GM21825 (cell line): ENCODE data around the gene ARRDC5.
"Not testable (repeated sequence)": the region's sequence is repeated elsewhere in the genome, so short reads cannot be mapped to it uniquely, and the experiment has no call there.

Experiments used
- ATAC-seq: cut with Tn5 transposase; IDR thresholded peaks from one replicate; pipeline ENCODE4 v1.9.1; 2021; ENCODE audit warnings: mild to moderate bottlenecking, moderate library complexity; ENCODE audit not compliant: unreplicated experiment

ARRDC5 gene

DNA sequence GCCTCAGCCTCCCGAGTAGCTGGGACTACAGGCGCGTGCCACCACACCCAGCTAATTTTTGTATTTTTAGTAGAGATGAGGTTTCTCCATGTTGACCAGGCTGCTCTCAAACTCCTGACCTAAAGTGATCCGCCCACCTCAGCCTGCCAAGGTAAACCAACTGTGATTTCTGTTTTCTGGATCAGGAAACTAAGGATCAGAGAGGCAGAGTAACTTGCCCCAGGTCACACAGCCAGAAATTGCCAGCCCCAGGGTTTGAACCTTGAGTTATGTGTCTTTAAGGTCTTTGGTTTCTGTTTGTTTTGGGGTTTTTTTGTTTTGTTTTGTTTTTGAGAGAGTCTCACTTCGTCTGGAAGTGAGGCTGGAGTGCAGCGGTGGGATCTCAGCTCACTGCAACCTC lies 31.0 kb downstream of the ARRDC5 start:
- ATAC-seq: no peak

DNA sequence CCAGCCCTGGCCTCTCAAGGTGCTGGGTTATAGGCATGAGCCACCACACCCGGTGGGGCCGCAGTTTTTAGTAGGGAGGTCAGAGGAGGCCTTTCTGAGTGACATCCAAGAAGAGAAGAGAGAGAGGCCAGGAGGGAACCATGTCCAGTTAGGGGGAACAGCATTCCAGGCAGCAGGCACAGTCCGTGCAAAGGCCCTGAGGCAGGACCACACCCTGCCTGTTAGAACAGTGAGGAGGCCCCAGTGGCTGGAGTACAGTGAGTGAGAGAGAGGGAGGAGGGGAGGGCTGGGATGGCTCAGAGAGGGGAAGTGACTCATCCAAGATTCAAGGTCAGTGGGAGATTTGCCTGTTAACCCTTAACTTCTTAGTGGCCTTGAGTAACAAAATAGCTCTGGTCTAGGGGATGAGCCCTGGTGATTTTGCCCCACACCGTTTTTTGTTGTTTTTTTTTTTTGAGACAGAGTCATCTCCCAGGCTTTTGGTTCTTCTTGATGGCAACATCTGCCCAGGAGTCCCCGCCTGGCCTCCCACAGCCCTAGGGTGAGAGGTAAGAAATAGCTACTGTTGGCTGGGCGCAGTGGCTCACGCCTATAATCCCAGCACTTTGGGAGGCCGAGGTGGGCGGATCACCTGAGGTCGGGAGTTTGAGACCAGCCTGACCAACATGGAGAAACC lies 32.5 kb downstream of the ARRDC5 start:
- no peak for ATAC-seq

DNA sequence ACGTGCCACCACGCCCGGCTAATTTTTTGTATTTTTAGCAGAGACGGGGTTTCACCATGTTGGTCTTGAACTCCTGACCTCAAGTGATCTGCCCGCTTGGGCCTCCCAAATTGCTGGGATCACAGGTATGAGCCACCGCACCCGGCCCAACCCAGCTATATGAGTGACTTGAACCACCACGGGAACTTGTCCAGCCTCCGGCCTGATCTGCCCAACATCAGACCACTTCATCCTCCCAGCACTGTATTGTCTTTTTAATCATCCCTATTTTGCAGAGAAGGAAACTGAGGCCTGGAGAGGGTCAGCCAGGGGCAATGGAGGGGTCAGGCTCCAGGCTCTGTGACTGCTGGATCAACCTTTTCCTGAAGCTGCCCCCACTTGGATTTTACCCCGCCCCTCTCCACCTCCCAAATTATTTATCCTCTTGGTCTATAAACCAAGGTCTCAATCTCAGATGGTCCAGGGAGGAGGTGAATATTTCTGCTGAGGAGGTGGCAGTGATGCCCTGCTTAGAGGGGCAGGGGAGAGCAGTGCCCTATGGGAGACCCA lies 34.3 kb downstream of the ARRDC5 start:
- ATAC-seq: no peak

DNA sequence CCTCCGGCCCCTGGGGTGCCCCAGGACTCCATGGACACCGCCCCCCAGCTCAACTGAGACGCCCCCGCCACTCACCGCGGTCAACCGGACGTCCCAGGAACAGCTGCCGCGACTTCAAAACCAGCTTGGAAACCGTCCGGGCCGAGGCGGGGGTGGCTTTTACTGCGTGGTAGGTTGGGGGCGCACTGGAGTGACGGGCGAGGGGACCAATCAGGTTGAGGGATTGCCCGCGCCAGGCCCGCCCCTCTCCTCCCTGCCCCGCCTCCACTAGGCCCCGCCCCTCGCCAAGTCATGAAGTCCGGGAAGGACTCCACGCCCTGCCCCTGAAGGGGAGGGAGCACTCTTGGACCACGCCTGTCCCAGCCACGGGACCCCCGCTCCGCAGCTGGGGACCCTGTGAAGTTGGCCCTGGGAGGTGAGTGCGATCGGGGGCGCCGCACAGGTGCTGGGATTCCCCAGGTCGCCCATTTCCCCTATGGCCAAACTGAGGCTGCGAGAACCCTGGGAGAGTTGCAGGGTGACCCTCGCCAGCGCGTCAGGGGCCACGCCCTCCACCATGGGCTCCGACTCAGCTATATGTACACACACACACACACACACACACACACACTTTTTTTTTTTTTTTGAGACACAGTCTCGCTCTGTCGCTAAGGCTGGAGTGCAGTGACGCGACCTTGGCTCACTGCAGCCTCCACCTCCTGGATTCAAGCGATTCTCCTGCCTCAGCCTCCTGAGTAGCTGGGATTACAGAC lies 35.0 kb downstream of the ARRDC5 start, which contains the start of gene PLIN3:
Gene PLIN3, minus strand, starts transcription at position 134 of the 752 bp plus-strand sequence. CDS start 6,273 bp downstream, outside the sequence.
- peak; percentile 68 for ATAC-seq

DNA sequence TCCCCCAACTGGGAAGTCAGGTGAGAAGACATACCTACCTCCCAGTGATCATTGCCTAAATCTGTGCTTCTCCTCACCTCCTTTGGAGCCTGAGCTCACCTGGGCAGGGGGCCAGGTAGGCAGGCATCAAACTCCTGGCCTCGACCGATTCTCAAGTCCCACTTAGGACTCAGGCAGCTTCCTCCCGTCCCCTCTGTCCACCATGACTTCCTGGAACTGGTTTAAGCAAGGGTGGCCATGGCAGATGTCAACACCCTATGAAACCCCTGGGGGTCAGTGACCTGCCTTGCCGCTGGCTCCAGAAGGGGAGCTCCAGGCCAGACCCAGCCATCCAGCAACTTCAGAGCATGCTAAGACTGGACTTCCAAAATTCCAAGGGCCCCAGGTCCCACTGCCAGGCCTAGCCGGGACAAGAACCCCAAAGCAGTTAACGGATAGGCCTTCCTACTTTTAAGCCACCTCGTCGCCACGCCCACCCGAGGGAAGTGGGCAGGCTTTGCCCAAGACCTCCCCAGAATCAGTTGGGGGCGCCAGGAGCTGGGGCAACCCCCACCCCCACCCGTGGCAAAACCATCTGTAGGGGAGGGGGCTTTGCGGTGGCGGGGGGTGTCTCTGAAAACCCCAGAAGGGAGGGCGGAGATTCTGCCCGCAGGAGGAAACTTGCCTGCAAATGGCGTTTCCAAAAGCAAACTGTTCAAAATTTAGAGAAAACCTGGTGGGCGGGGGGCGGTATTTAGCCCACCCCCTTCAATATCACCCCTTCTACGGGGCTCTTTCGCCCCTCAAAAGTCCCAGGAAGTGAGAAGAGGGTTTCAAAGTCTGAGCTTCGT lies 35.9 kb downstream of the ARRDC5 start:
- no peak for ATAC-seq

DNA sequence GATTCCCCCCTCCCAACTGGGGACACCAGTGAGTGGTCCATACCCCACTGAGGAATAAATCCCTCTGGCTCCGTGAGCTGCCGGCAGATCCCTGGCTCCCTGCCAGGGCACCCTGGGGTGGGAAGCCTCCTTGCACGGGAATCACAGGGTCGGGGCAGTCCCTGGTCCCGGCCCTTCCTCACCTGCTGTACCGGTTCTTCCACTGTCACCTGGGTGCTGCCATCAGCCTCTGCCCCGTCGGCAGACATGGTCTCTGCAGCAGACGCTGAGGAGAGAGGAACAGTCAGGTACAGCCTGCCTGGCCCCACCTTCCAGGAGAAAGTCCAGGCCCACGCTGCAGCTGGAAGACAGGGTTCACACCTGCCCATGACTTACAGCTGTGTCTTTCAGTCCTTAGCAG lies 41.5 kb downstream of the ARRDC5 start:
- no peak for ATAC-seq

DNA sequence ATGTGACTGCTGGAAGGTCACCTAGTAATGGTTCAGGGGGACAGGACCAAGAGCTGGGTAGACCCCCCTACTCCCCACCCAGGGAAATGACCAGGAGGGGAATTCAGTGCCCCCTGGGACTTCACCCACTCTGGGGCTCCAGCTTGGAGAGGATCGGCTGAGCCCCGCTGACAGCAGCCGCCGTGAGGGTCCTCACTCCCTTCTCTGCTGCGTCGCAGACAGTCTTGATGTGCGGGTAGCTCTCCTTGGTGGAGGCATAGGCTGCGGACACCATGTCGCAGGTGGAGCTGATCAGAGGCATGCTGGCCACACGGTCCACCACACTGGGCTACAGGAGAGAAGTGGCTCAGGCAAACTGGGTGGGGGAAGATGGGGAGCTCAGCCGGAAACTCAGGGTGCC lies 43.0 kb downstream of the ARRDC5 start:
- no peak for ATAC-seq

DNA sequence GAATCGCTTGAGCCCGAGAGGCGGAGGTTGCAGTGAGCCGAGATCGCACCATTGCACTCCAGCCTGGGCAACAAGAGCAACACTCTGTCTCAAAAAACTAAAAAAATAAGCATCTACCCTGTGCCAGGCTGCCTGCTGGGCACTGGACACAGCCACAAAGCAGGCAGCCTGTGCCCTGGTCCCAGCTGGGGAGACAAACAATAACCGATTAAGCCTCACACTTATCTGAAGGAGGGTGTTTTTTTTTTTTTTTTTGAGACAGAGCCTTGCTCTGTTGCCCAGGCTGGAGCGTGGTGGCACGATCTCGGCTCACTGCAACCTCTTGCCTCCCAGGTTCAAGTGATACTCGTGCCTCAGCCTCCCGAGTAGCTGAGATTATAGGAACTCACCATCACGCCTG lies 46.2 kb downstream of the ARRDC5 start:
- ATAC-seq: not testable (repeated sequence)

DNA sequence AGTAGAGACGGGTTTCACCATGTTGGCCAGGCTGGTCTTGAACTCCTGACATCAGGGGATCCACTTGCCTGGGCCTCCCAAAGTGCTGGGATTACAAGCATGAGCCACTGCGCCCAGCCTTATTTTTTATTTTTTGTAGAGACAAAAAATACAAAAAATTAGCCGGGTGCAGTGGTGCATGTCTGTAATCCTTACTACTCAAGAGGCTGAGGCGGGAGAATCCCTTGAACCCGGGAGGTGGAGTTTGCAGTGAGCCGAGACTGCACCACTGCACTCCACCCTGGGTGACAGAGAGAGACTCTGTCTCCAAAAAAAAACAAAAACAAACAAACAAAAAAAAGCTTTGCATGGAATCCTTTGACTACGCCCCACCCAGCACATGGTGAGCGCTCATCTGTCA lies 49.2 kb downstream of the ARRDC5 start:
- ATAC-seq: not testable (repeated sequence)

DNA sequence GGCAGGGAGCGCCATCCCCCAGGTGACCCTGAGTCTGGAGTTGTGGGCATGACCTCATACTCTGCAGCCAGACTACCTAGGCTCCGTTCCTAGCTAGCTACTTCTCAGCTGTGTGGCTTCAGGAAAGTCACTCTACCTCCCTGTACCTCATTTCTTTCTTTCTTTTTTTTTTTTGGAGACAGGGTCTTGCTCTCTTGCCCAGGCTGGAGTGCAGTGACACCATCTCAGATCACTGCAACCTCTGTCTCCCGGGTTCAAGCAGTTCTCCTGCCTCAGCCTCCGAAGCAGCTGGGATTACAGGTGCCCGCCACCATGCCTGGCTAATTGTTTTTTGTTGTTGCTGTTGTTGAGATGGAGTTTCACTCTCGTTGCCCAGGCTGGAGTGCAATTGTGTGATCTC lies 50.2 kb downstream of the ARRDC5 start:
- ATAC-seq: no peak

DNA sequence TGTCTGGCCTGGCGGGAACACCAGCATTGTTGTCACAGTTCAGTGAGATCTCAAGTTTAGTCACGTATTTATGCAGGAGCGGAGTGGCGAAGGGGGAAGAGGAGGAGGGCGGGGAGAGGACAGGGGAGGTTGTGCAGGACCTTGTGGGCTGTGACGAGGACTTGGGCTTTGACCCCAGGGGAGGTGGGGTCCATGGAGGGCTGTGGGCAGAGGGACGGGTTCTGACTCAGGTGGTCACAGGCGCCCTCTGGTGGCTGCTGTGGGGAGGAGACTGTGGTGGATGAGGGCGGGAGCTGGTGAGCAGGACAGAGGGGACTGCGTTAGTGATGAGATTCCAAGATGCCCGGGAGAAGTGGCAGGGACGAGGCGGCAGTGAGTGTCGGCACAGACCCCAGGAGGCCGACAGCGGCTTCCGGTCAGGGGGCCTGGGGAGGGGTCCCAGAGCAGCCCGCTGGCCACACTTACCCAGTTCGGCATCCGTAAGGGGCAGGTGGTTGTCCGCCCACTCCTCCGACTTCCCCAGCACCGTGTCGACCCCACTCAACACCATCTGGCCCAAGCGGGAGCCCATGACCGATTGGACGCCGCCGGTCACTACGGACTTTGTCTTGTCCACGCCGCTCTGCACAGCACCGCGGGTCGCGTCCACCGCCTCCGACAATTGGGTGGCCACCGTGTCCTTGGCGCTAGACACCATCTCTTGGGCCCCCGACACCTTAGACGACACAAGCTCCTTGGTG lies 51.0 kb downstream of the ARRDC5 start:
- ATAC-seq: no peak

DNA sequence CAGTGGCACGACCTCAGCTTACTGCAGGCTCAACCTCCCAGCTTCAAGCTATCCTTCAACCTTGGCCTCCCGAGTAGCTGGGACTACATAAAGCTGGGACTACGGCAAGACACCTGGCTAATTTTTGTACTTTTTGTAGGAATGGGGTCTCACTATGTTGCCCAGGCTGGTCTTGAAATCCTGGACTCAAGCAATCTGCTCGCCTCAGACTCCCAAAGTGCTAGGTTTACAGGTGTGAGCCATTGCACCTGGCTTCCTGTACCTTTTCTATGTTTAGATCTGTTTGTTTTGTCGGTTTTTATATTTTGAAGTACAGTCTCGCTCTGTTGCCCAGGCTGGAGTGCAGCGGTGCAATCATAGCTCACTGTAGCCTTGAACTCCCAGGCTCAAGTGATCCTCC lies 53.7 kb downstream of the ARRDC5 start:
- ATAC-seq: no peak

DNA sequence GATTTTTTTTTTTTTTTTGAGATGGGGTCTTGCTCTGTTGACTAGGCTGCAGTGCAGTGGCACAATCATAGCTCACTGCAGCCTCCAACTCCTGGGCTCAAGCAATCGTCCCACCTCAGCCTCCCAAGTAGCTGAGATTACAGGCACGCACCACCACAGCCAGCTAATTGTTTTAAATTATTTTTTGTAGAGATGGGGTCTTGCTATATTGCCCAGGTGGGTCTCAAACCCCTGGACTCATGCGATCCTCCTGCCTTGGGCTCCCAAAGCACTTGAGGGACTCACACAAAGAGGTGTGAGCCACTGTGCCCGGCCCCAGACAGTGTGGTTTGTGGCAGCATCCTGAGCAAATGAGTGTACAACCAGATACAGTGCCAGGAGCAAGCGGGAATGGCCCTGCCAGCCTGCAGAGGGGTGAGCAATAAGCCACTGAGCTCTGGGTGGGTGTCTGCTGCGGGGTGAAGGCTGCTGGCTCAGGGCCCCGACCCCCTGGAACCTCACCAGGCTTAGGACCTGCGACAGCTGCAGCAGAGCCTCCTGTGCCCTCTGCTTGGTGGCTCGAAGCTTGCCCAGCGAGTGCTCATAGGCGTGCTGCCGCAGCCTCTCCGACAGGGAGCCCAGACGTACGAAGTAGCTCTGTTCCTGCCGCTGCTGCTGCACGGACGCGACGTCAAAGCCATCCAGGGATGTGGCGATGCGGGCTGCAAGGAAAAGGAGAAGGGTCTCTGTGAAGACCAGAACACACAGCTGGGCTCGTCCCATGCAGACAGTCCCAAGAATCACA lies 55.3 kb downstream of the ARRDC5 start:
- no peak for ATAC-seq

DNA sequence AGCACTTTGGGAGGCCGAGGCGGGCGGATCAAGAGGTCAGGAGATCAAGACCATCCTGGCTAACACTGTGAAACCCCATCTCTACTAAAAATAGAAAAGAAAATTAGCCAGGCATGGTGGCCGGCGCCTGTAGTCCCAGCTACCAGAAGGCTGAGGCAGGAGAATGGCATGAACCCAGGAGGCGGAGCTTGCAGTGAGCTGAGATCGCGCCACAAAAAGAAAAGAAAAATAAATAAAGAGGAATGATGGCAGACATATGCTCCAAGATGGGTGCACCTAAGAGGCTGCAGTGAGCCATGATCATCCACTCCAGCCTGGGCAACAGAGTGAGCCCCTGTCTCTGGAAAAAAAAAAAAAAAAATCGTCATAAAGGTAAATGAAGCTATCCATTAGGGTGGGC lies 56.7 kb downstream of the ARRDC5 start:
- ATAC-seq: not testable (repeated sequence)

DNA sequence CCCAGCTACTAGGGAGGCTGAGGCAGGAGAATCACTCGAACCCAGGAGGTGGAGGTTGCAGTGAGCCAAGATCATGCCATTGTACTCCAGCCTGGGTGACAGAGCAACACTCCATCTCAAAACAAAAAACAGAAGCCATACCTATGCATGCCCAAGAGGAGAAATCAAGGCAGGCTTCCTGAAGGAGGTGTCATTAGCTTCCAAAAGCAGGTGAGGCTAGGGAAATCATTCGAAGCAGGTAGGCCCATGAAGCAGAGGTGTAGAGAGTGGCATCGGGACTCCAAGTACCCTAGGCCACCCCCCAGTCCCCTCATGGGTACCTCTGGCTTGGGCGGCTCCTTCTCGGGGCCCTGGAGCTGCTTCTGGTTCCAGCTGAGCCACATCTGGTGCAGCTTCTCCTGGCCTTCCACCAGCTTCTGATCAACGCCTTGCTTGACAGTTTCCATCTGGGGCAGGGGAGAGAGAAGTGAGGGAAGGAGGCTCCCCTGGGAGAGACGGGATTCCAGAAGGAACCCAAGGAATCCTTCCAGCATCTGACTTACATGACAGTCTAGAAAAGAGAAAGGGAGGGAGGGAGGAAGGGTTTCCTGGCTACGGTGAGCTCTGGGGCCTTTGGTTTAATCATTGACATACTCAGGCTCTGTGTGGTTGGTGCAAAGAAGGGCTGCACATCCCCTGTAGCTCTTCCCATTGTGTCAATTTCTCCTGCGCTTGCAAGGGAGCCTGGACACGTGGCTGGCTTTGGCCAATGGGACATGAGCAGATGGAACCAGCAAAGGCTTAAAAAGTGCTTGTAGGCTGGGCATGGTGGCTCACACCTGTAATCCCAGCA lies 58.1 kb downstream of the ARRDC5 start:
- no peak for ATAC-seq

DNA sequence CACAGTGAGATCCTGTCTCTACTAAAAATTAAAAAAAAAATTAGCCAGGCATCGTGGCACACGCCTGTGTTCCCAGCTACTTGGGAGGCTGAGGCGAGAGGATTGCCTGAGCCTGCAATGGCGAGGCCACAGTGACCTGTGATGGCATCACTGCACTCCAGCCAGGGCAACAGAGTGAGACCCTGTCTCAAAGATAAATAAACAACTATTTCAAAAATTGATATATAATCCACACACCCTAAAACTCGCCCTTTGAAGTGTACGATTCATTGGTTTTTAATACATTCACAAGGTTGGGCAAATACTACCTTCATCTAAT lies 59.1 kb downstream of the ARRDC5 start:
- ATAC-seq: no peak
